GM18520 (cell line): ENCODE results near the gene CREB3.

Experiments used
- ATAC-seq: cut with Tn5 transposase; IDR thresholded peaks from one replicate; pipeline ENCODE4 v1.9.1; 2021; ENCODE audit not compliant: unreplicated experiment

The CREB3 gene

GRCh38 chr9:35700942-35701341 lies 31.5 kb upstream of the CREB3 start:
- ATAC-seq = no peak

- ATAC-seq = no peak
Observed at GRCh38 chr9:35702696-35703095, 29.8 kb upstream of the CREB3 start.

- no peak for ATAC-seq
Observed at GRCh38 chr9:35703906-35704672, 28.4 kb upstream of the CREB3 start.

- ATAC-seq = no peak
Observed at GRCh38 chr9:35705372-35705771, 27.1 kb upstream of the CREB3 start.

GRCh38 chr9:35705836-35706430 lies 26.5 kb upstream of the CREB3 start:
- ATAC-seq = no peak

GRCh38 chr9:35706951-35707350 lies 25.5 kb upstream of the CREB3 start:
- ATAC-seq = no peak

GRCh38 chr9:35708146-35708545 lies 24.3 kb upstream of the CREB3 start:
- ATAC-seq = no peak

- no peak for ATAC-seq
Observed at GRCh38 chr9:35710818-35711500, 21.5 kb upstream of the CREB3 start.

- ATAC-seq = no peak
Observed at GRCh38 chr9:35711501-35712428, 20.7 kb upstream of the CREB3 start.

- ATAC-seq = no peak
Observed at GRCh38 chr9:35712762-35713400, 19.6 kb upstream of the CREB3 start.

GRCh38 chr9:35713578-35713977 lies 18.9 kb upstream of the CREB3 start:
- no peak for ATAC-seq

GRCh38 chr9:35714123-35714522 lies 18.3 kb upstream of the CREB3 start:
- no peak for ATAC-seq

- no peak for ATAC-seq
Observed at GRCh38 chr9:35714579-35715252, 17.8 kb upstream of the CREB3 start.

- no peak for ATAC-seq
Observed at GRCh38 chr9:35716230-35716629, 16.2 kb upstream of the CREB3 start.

GRCh38 chr9:35717132-35717870 lies 15.2 kb upstream of the CREB3 start:
- no peak for ATAC-seq

GRCh38 chr9:35718721-35719511 lies 13.6 kb upstream of the CREB3 start:
- no peak for ATAC-seq

- no peak for ATAC-seq
Observed at GRCh38 chr9:35719546-35719945, 12.9 kb upstream of the CREB3 start.

- no peak for ATAC-seq
Observed at GRCh38 chr9:35723426-35723825, 9.0 kb upstream of the CREB3 start.

- ATAC-seq = no peak
Observed at GRCh38 chr9:35723908-35724307, 8.6 kb upstream of the CREB3 start.
